Colonic mucosa (tissue), 4 donors: ENCODE results near the gene DENND1B. TPM values are rescaled to one million over a fixed set of nuclear protein-coding genes. Genes with fewer than 3 reads are reported as not detected.

Experiments used
- DNase-seq: peaks from one replicate; pipeline ENCODE4 v3.0.0-alpha.2; 2020
- H3K27ac ChIP-seq: fragments of 200-600 bp; one replicate; pipeline ENCODE4 v1.8.0; 2021
- H3K27me3 ChIP-seq: fragments of 200-600 bp; one replicate; pipeline ENCODE4 v1.8.0; 2021
- H3K36me3 ChIP-seq: fragments of 200-600 bp; one replicate; pipeline ENCODE4 v1.8.0; 2021
- H3K4me1 ChIP-seq: fragments of 200-600 bp; one replicate; pipeline ENCODE4 v1.8.0; 2021; ENCODE audit warnings: mild to moderate bottlenecking
- H3K4me3 ChIP-seq: fragments of 200-600 bp; one replicate; pipeline ENCODE4 v1.8.0; 2021
- H3K9ac ChIP-seq, 2 donors: one replicate each; pipeline ENCODE4 v1.7.0; 2013; ENCODE audit warnings: control low read depth in 2 of 2, low read depth in 2 of 2, low read length in 2 of 2
- H3K9me3 ChIP-seq: fragments of 200-600 bp; one replicate; pipeline ENCODE4 v1.8.0; 2021
- CTCF ChIP-seq: fragments of 200-600 bp; IDR thresholded peaks from one replicate; pipeline ENCODE4 v1.8.0; 2022; ENCODE audit warnings: antibody characterized with exemption, mild to moderate bottlenecking
- intact Hi-C: fragments of 100-400 bp; cut with DNase I; formaldehyde crosslinking; loops from one replicate; pipeline ENCODE4 v1.14.1; 2022
- total RNA-seq, 2 donors: library from RNA; stranded (reverse); fragmentation: NEBNext Ultra II Directional in 1 of 2; extraction: Animal tissue kit (Norgen Biotek cat#: 25700) in 1 of 2; gene quantifications; one replicate each; pipeline ENCODE4 v1.2.1, GENCODE V29; 2021
- donor health status: healthy.
- donor health status: DM: no; HTN: no; CAD: no.
- donor health status: DM: no; HTN: no; CAD: no.

DENND1B gene
- total RNA-seq, 2 donors from 2014 or later: 19.5 to 25.7 TPM

- Histone ChIP-seq H3K27ac (no peak overlapping the region), H3K27me3 (no peaks in the 10 kb centered on the region), H3K9ac (no peak overlapping the region), H3K9me3 (no peaks in the 10 kb centered on the region), H3K4me3 (no peak overlapping the region), H3K36me3 (no peaks in the 10 kb centered on the region), H3K4me1 (no peaks in the 10 kb centered on the region)
- intact Hi-C loops: no loop called here
- no peak for DNase-seq
- no peak for TF ChIP-seq CTCF
These were observed 294.2 kb downstream of the DENND1B start for GRCh38 chr1:197481101-197481500.

GRCh38 chr1:197480446-197480845, 294.8 kb downstream of the DENND1B start:
- H3K27me3 ChIP-seq: no peaks in the 10 kb centered on the region
- no peak for DNase-seq
- no peak overlapping the region for H3K27ac ChIP-seq
- no peaks in the 10 kb centered on the region for H3K36me3 ChIP-seq
- no peaks in the 10 kb centered on the region for H3K9me3 ChIP-seq
- H3K4me3 ChIP-seq: no peak overlapping the region
- no peak overlapping the region for H3K9ac ChIP-seq
- no peak for TF ChIP-seq CTCF
- H3K4me1 ChIP-seq: no peaks in the 10 kb centered on the region
- intact Hi-C loops: no loop called here

- intact Hi-C loops: no loop called here
- no peaks in the 10 kb centered on the region for H3K9me3 ChIP-seq
- TF ChIP-seq CTCF: no peak
- no peak overlapping the region for H3K9ac ChIP-seq
- H3K36me3 ChIP-seq: no peaks in the 10 kb centered on the region
- H3K27me3 ChIP-seq: no peaks in the 10 kb centered on the region
- H3K4me1 ChIP-seq: no peaks in the 10 kb centered on the region
- H3K4me3 ChIP-seq: no peak overlapping the region
- H3K27ac ChIP-seq: no peak overlapping the region
- no peak for DNase-seq
These were observed 303.1 kb downstream of the DENND1B start for GRCh38 chr1:197472141-197472540.

- H3K4me1 ChIP-seq: no peaks in the 10 kb centered on the region
- no peak overlapping the region for H3K27ac ChIP-seq
- H3K9ac ChIP-seq: no peak overlapping the region
- H3K27me3 ChIP-seq: no peaks in the 10 kb centered on the region
- DNase-seq: no peak
- no peak overlapping the region for H3K4me3 ChIP-seq
- TF ChIP-seq CTCF: no peak
- intact Hi-C loops: no loop called here
- no peaks in the 10 kb centered on the region for H3K36me3 ChIP-seq
- no peaks in the 10 kb centered on the region for H3K9me3 ChIP-seq
These were observed 303.9 kb downstream of the DENND1B start for GRCh38 chr1:197471248-197471985.

GRCh38 chr1:197470330-197470729, 304.9 kb downstream of the DENND1B start:
- H3K36me3 ChIP-seq: no peaks in the 10 kb centered on the region
- no peak for TF ChIP-seq CTCF
- no peak overlapping the region for H3K9ac ChIP-seq
- no peak overlapping the region for H3K4me3 ChIP-seq
- intact Hi-C loops: no loop called here
- H3K27me3 ChIP-seq: no peaks in the 10 kb centered on the region
- H3K4me1 ChIP-seq: no peaks in the 10 kb centered on the region
- no peak for DNase-seq
- no peak overlapping the region for H3K27ac ChIP-seq
- no peaks in the 10 kb centered on the region for H3K9me3 ChIP-seq
